ENCODE data around the gene ZSWIM3.

ZSWIM3 gene

DNA sequence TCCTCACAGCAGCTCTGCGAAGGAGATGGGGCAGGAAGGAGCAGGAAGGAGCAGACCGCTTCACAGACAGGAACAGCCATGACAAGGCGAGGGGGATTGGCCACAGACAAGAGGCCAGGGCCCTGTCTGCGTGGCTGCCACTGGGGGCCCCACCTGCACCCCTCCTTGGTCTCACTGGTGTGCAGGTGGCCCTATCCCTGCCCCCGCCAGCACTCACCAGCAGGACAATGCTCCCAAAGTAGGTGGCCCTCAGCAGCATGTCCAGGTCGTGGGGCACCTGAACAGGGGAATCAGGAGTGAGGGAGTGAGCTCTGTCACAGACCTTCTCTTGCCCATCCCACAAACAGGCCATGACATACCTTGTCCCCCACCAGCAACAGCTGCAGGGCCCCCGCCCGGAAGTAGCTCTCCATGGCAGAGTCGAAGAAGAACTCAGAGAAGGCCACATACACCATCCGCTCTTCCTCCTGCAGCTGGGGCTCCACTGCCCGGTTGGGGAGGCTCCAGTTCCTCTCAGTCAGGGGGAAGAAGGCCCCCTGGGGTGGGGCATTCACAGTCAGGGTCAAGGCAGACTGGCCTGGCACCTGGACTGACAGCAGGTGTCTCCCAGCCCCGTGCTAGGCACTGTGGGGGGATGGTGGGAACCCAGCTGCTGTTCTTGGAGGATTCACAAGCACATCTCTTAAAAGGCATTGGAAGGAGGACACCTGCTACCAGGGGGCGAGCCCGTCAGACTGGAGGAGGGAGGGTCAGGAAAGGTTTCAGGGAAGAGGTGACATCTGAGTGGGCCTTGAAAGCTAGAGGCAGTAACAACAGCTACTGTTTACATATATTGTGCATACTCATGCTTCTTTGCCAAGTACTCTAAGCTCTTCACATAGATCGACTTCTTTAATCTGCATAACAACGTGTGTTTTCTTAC is 47.4 kb downstream of the ZSWIM3 start:
- Mint-ChIP-seq H3K4me1 (no peaks in the 10 kb centered on the region), H3K4me3 (no peak overlapping the region), H3K27me3 (no peaks in the 10 kb centered on the region), H3K36me3 (no peaks in the 10 kb centered on the region), H3K9me3 (no peaks in the 10 kb centered on the region), H3K27ac (no peak overlapping the region)

DNA sequence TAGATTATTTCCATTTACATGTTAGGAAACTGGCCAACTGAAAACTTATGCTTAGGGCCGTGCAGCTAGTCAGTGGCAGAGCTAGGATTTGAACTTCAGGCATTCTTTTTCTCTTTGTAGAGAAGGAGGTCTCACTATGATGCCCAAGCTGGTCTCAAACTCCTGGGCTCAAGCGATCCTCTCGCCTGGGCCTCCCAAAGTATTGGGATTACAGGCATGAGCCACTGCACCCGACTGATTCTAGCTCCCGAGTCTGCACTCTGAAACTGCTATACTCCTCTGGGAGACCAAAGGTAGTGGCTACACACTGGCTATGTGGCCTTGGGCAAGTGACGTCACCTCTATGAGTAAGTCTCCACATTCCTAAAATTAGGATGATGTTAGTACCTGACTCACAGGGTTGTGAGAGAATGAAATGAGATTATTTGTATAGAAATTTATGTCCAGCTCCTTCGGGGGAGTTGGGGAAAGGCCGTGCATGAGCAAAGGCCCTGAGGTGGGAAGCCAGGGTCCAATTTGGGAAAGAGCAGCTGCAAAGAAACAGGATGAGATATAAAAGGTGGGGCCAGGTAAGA is 48.2 kb downstream of the ZSWIM3 start:
- Mint-ChIP-seq H3K27ac (no peak overlapping the region), H3K9me3 (no peaks in the 10 kb centered on the region), H3K4me3 (no peak overlapping the region), H3K4me1 (peaks cover 2% of the 10 kb centered on the region), H3K36me3 (no peaks in the 10 kb centered on the region), H3K27me3 (no peaks in the 10 kb centered on the region)

DNA sequence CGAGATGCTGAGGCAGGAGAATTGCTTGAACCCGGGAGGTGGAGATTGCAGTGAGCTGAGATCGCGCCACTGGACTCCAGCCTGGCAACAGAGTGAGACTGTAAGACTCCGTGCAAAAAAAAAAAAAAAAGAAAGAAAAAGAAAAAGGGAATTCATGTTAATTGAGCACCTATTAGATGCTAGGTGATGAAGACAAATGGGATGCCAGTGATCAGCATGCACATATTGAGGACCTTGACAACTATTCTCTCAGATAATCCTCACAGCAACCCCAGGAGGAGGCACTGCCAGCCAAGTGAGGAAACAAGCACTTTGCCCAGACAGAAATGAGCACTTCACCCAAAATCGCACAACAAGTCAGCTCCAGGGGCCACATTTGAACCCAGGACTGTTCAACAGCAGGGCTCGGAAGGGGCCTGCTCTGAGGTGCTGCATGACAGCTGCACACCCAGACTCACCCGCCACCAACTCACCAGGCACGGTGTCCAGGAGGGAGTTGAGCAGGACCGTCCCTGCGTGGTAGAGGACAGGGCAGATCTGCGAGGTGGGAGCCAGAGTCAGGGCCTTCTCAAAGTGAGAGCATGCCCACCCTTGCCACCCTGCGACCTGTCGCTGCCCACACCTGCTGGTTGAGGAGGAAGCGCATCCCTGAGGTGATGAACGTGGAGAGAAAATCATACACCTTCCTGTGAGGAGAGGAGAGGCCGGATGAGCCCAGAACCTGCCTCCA is 50.0 kb downstream of the ZSWIM3 start:
- H3K36me3 Mint-ChIP-seq: no peaks in the 10 kb centered on the region
- H3K4me3 Mint-ChIP-seq: no peak overlapping the region
- H3K27ac Mint-ChIP-seq: no peak overlapping the region
- H3K27me3 Mint-ChIP-seq: no peaks in the 10 kb centered on the region
- peaks cover 16% of the 10 kb centered on the region for H3K4me1 Mint-ChIP-seq
- H3K9me3 Mint-ChIP-seq: no peaks in the 10 kb centered on the region

DNA sequence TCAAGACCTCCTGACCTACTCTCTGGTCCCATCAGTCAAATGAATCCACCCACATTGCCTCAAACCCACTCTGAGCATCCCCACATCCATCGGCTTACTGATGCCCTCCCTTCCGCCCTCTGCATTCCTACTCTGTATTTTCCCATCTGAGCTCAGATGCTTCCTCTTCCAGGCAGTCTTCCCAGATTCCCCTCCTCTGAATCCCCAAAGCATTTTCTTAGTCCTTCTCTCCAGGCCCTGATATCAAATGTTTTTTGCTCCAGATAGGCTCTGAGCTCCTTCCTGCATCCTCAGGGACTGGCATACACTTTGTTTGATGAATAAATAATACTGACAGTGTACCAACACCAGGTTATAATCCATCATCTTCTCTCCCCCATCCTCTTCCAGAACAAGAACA is 50.7 kb downstream of the ZSWIM3 start:
- H3K4me1 Mint-ChIP-seq: peaks cover 17% of the 10 kb centered on the region
- peaks cover under 1% of the 10 kb centered on the region for H3K27me3 Mint-ChIP-seq
- H3K4me3 Mint-ChIP-seq: no peak overlapping the region
- no peaks in the 10 kb centered on the region for H3K9me3 Mint-ChIP-seq
- H3K36me3 Mint-ChIP-seq: no peaks in the 10 kb centered on the region
- no peak overlapping the region for H3K27ac Mint-ChIP-seq

DNA sequence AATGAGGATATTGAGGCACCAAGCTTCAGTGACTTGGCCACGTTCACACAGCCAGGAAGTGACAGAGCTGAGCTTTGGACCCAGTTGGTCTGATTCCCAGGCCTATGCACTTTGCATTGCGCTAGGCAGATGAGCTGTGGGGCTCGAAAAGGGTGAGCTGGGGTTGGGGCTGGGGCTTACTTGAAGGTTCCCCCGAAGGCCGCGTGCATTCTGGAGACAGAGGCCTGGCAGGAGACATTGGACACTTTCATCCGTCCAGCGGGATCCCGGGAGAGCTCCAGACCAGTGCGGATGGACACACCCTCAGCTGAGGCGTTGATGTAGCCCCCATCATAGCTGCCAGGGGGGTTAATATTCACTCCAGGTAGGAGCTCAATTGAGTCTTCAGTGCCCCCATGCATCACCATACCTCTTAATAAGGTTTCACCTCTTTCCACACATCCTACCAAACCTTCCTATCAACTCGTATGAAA is 52.0 kb downstream of the ZSWIM3 start:
- H3K27ac Mint-ChIP-seq: no peak overlapping the region
- H3K27me3 Mint-ChIP-seq: peaks cover 3% of the 10 kb centered on the region
- H3K4me1 Mint-ChIP-seq: peaks cover 17% of the 10 kb centered on the region
- H3K36me3 Mint-ChIP-seq: no peaks in the 10 kb centered on the region
- no peaks in the 10 kb centered on the region for H3K9me3 Mint-ChIP-seq
- H3K4me3 Mint-ChIP-seq: no peak overlapping the region

DNA sequence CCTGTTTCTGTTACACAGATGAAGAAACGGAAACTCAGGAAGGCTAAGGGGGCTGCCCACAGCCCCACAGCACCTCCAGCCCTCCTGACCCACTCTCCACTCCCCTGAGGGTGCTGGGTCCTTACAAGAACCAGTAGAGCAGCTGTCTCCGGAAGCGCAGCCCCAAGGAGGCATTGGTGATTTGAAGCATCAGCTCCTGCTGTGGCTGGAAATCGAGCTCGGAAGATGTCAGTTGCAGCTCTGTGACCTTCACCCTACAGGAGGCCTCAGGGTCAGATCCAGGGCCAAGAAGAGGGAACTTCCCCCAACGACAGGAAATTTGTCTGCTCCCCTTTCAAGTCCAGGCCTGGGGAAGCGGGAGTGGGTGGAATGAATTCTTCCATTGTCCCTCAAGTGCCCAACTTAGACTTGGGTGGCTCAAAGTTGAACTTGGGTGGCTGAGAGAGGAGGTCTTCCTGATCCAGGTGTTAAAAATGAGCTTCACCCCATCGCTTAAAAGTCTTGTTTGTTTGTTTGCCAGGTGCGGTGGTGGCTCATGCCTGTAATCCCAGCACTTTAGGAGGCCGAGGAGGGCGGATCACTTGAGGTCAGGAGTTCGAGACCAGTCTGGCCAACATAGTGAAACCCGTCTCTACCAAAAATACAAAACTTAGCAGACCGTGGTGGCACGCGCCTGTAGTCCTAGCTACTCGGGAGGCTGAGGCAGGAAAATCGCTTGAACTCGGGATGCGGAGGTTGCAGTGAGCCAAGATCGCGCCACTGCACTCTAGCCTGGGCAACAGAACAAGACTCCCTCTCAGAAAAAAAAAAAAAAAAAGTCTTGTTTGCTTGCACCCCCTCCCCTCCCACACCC is 52.6 kb downstream of the ZSWIM3 start:
- Mint-ChIP-seq H3K27me3 (peaks cover 7% of the 10 kb centered on the region), H3K9me3 (no peaks in the 10 kb centered on the region), H3K4me3 (peak overlapping the region; percentile 85), H3K36me3 (no peaks in the 10 kb centered on the region), H3K27ac (no peak overlapping the region), H3K4me1 (peaks cover 17% of the 10 kb centered on the region)

DNA sequence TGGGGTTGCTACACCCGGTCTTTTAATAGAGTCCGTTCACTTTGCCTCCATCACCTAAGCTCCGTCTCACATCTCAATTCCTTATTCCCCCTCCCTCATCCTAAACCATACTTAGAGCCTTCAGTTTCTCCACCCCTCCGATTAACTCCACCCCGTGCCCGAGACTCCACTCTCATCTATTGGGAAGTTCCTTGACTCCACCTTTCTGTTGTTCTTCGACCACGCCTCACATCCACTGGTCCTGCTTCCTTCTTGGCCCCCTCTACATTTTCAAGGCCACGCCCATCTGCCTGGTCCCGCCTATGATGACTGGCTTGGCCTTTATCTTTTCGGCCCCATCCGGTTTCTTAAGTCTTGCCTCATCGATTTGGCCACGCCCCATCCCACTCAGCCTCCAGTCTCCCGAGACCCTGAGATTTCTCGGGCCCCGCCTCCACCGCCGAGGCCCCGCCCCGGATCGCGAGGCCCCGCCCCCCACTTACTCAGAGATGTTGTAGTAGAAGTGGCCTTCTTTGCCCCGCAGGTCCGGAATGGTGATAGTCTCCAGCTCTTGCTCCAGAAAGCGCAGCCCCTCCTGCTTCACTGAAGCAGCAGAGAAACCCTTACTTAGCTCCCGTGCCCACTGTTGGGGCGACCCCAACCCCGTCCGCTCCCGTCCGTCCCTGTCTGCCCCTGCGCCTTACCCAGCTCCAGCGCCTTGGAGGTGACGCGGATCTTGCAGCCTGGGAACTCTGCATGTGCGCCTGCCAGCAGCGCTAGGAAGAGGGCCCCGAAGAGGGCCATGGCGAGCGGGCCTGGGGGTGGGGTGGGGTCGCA is 53.5 kb downstream of the ZSWIM3 start:
- Mint-ChIP-seq H3K4me1 (peaks cover 17% of the 10 kb centered on the region), H3K36me3 (no peaks in the 10 kb centered on the region), H3K4me3 (peak overlapping the region; percentile 85), H3K9me3 (no peaks in the 10 kb centered on the region), H3K27ac (no peak overlapping the region), H3K27me3 (peaks cover 9% of the 10 kb centered on the region)

DNA sequence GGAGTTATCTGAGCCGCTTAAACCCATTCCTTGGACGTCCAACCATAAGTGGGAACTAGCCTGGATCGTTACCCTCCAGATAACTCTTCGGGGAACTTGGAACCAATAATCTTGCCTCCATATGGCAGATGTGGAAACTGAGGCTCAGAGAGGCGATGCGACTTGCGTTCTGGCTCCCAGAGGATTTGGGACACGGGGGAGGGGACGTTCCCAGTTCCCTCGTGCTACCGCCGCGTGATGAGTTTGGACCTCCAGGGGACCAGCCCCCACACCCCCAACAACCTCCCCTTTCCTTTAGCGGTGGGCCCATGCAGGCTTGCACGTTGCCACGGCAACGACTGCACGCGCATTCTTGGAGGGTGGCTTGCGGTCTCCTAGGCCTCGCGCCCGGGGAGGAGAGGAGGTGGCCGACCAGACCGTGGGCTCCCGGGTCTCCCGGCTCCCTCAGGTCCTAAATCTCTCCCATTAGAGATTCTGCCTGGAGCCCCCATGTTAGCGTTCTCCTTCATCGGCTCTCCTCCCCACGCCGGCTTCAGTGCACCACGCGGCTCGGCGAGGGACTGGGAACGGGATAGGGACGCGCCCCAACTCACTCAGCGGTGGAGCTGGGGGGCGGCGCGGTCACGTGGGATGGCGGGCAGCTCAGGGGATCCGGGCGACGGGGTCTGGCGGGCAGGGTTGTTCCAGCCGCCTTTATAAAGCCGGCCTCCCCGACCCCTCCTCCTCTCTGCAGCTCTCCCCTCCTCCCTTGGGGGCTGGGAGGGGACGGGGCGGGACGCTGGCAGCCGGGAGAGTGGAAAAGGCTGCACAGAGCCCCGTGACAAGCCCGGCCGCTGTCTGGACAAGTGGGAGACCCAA is 54.3 kb downstream of the ZSWIM3 start, which contains the start of gene PLTP:
TSS of gene PLTP (minus strand) at position 670 of the 858 bp plus-strand sequence. CDS start 703 bp downstream, outside the sequence.
- H3K27me3 Mint-ChIP-seq: peaks cover 12% of the 10 kb centered on the region
- no peaks in the 10 kb centered on the region for H3K36me3 Mint-ChIP-seq
- H3K4me1 Mint-ChIP-seq: peaks cover 17% of the 10 kb centered on the region
- peak within 1 kb of the TSS; percentile 85 for H3K4me3 Mint-ChIP-seq
- no peaks in the 10 kb centered on the region for H3K9me3 Mint-ChIP-seq
- no peak within 1 kb of the TSS for H3K27ac Mint-ChIP-seq

DNA sequence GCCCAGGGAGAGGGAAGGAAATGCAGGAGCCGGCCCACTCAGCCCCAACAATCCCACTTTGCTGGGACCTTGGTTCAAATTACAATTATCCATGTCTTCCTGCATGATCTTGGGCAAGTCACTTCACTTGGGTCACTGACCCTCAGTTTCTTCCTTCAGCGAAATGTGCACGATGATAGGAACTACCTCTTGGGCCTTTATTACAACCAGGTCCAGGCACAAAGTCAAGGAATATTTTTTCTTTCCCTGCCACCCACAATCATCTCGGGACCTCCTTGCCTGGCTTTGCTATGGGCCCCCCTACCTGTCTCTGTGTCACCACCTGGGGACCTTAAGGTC is 54.9 kb downstream of the ZSWIM3 start:
- peak overlapping the region; percentile 59 for H3K4me3 Mint-ChIP-seq
- H3K4me1 Mint-ChIP-seq: peaks cover 17% of the 10 kb centered on the region
- no peaks in the 10 kb centered on the region for H3K36me3 Mint-ChIP-seq
- H3K27me3 Mint-ChIP-seq: peaks cover 14% of the 10 kb centered on the region
- H3K27ac Mint-ChIP-seq: no peak overlapping the region
- H3K9me3 Mint-ChIP-seq: no peaks in the 10 kb centered on the region

DNA sequence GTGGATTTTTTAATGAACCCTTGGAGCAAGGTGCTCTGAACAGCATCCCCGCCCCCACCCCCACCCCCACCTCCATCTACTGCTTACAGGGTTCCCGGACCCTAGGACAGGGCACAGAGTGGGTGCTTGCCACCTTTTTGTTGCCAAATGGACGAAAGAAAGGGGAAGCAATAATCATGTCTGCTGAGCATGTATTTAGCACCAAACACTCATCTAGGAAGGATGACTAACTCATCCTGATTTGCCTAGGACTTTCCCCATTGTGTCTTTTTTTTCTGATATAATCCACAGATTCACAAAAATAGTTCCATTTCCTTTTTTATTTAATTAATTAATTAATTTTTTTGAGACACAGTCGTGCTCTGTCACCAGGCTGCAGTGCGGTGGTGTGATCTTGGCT is 55.7 kb downstream of the ZSWIM3 start:
- Mint-ChIP-seq H3K4me1 (peaks cover 17% of the 10 kb centered on the region), H3K27ac (no peak overlapping the region), H3K9me3 (no peaks in the 10 kb centered on the region), H3K27me3 (peaks cover 14% of the 10 kb centered on the region), H3K36me3 (no peaks in the 10 kb centered on the region), H3K4me3 (peak overlapping the region; percentile 30)

DNA sequence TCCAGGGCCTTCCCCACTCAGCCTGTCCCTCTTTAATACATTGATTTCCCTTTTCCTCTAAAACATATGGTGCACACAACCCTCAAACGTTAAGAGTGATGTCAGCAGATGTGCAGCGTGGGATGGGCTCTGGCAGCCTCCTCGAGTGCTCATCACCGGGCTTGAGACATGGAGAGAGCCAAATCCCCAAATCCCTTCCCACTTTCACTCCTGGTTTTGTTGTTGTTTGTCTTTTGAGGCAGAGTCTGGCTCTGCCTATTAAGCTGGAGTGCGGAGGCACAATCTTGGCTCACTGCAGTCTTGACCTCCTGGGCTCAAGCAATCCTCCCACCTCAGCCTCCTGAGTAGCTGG is 60.4 kb downstream of the ZSWIM3 start:
- no peaks in the 10 kb centered on the region for H3K9me3 Mint-ChIP-seq
- H3K27me3 Mint-ChIP-seq: peaks cover 15% of the 10 kb centered on the region
- peaks cover 4% of the 10 kb centered on the region for H3K4me1 Mint-ChIP-seq
- no peak overlapping the region for H3K27ac Mint-ChIP-seq
- no peaks in the 10 kb centered on the region for H3K36me3 Mint-ChIP-seq
- H3K4me3 Mint-ChIP-seq: no peak overlapping the region

DNA sequence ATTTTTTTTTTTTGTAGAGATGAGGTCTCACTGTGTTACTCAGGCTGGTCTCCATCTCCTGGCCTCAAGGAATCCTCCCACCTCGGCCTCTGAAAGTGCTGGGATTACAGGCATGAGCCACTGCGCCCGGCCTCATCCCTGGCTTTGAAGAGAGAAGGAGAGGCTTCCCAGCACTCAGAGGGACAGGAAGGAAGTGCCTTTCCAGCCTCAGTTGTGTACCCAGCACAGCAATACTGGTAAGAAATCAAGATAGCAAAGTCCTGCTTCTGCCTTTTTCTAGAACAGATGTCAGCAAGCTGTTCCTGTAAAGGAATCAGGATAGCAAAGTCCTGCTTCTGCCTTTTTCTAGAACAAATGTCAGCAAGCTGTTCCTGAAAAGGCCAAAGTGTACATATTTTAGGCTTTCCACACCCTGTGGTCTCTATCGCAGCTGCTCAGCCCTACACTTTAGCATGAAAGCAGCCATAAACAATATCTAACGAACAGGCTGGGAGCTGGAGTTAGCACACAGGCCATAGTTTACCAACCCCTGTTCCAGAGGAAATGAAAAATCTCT is 60.8 kb downstream of the ZSWIM3 start:
- Mint-ChIP-seq H3K4me1 (peaks cover 4% of the 10 kb centered on the region), H3K4me3 (no peak overlapping the region), H3K27me3 (peaks cover 13% of the 10 kb centered on the region), H3K27ac (no peak overlapping the region), H3K36me3 (no peaks in the 10 kb centered on the region), H3K9me3 (no peaks in the 10 kb centered on the region)

DNA sequence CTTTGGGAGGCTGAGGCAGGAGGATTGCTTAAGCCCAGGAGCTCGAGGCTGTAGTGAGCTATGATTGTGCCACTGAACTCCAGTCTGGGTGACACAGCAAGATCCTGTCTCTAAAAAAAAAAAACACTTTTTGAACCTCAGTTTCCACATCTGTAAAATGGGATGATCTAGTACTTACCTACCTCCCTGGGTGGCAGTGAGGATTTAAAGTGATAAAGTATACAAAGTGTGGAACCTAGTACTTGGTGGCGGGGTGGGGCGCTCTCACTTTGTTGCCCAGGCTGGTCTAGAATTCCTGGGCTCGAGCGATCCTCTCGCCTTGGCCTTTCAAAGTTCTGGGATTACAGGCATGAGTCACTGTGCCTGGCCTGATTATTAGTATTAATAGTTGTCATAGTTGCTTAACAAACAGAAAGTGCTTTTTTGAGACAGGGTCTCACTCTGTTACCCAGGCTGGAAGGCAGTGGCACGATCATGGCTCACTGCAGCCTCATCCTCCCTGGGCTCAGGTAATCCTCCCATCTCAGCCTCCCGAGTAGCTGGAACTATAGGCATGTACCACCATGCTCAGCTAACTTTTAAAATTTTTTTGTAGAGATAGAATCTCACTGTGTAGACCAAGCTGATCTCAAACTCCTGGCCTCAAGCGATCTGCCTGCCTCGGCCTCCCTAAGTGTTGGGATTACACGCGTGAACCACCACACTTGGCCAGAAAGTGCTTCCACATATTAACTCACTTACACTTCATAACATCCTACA is 61.5 kb downstream of the ZSWIM3 start:
- no peaks in the 10 kb centered on the region for H3K9me3 Mint-ChIP-seq
- peaks cover 4% of the 10 kb centered on the region for H3K4me1 Mint-ChIP-seq
- H3K36me3 Mint-ChIP-seq: no peaks in the 10 kb centered on the region
- no peak overlapping the region for H3K27ac Mint-ChIP-seq
- peaks cover 13% of the 10 kb centered on the region for H3K27me3 Mint-ChIP-seq
- H3K4me3 Mint-ChIP-seq: no peak overlapping the region
